Left ventricle myocardium inferior (tissue), 1 donor: ENCODE results near the gene HIP1. TPM values are rescaled to one million over a fixed set of nuclear protein-coding genes. Genes with fewer than 3 reads are reported as not detected.

ENCODE experiments used
- DNase-seq: peaks from one replicate; pipeline ENCODE4 v3.0.0-alpha.2; 2020
- H3K27ac ChIP-seq: fragments of 200-600 bp; replicated peaks from 2 replicates; pipeline ENCODE4 v1.8.0; 2021
- H3K27me3 ChIP-seq: fragments of 200-600 bp; 2 replicates; pipeline ENCODE4 v1.8.0; 2021; ENCODE audit warnings: low read depth
- H3K36me3 ChIP-seq: fragments of 200-600 bp; 2 replicates; pipeline ENCODE4 v1.8.0; 2021
- H3K4me1 ChIP-seq: fragments of 200-600 bp; 2 replicates; pipeline ENCODE4 v1.8.0; 2021
- H3K4me3 ChIP-seq: fragments of 200-600 bp; 2 replicates; pipeline ENCODE4 v1.8.0; 2021; ENCODE audit warnings: mild to moderate bottlenecking, moderate library complexity
- H3K9me3 ChIP-seq: fragments of 200-600 bp; replicated peaks from 2 replicates; pipeline ENCODE4 v1.8.0; 2021
- intact Hi-C: fragments of 100-400 bp; cut with micrococcal nuclease; formaldehyde crosslinking; loops from one replicate; pipeline ENCODE4 v1.11.0; 2022
- total RNA-seq: library from RNA; stranded (reverse); fragmentation: NEBNext Ultra II Directional; extraction: Animal tissue kit (Norgen Biotek cat#: 25700); gene quantifications from one replicate; pipeline ENCODE4 v1.2.1, GENCODE V29; 2021
- TF ChIP-seq, protein P1 (sequence below): fragments of 200-600 bp; IDR thresholded peaks from 2 replicates; pipeline ENCODE4 v1.8.0; 2021; ENCODE audit warnings: antibody characterized with exemption, mild to moderate bottlenecking, borderline replicate concordance
- donor health status: DM: no; HTN: yes; CAD: no; lungs with severe emphysema.

Gene HIP1
- total RNA-seq, 1 donor from 2014 or later: 14.5 TPM

DNA sequence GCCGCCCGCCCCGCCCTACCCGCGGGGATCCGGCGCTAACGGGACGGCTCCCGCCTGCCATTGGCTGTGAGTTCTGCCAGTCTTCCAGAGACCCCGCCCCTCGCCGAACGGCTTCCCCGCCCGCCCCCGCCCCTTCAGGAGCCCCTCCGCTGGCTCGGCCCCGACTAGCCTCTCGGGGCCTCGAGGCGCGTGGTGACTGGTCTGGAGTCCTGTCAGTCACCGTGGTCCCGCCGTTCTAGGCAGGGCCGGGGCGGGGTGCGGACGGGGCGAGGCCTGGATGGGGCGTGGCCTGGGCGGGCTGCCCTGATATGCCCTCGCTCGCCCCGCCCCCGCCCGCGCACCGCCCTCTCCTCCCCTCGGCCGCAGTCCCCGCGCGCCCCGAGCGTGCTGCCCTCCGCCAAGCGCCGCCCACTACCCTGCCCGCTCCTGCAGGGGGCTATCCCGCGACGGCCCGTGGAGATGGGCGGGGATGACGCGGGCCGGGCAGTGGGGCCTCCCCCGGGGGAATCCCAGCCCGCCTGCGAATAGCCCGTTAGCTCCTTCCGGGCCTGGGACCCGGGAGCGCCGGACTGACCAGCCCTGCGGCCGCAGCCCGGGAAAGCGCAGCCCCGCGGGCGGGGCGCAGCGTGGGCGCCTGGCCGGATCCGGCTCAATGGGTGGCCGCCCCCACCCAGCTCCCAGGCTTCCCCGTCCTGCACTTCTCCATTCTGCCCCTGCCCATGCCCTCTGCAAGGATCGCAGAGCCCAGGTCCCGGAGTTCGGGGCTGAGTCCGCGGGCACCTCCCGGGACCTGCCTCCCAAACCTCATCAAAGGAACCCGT lies 444 bp upstream of the HIP1 start:
- DNase-seq: peak; percentile 100
- intact Hi-C loops: no loop called here
- Histone ChIP-seq H3K4me1 (peaks cover 49% of the 10 kb centered on the region), H3K4me3 (peak overlapping the region; percentile 100), H3K27me3 (no peaks in the 10 kb centered on the region), H3K36me3 (no peaks in the 10 kb centered on the region), H3K9me3 (no peaks in the 10 kb centered on the region), H3K27ac (peak overlapping the region; percentile 92)
- TF ChIP-seq, protein P1, sequence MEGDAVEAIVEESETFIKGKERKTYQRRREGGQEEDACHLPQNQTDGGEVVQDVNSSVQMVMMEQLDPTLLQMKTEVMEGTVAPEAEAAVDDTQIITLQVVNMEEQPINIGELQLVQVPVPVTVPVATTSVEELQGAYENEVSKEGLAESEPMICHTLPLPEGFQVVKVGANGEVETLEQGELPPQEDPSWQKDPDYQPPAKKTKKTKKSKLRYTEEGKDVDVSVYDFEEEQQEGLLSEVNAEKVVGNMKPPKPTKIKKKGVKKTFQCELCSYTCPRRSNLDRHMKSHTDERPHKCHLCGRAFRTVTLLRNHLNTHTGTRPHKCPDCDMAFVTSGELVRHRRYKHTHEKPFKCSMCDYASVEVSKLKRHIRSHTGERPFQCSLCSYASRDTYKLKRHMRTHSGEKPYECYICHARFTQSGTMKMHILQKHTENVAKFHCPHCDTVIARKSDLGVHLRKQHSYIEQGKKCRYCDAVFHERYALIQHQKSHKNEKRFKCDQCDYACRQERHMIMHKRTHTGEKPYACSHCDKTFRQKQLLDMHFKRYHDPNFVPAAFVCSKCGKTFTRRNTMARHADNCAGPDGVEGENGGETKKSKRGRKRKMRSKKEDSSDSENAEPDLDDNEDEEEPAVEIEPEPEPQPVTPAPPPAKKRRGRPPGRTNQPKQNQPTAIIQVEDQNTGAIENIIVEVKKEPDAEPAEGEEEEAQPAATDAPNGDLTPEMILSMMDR: peak; percentile 49

DNA sequence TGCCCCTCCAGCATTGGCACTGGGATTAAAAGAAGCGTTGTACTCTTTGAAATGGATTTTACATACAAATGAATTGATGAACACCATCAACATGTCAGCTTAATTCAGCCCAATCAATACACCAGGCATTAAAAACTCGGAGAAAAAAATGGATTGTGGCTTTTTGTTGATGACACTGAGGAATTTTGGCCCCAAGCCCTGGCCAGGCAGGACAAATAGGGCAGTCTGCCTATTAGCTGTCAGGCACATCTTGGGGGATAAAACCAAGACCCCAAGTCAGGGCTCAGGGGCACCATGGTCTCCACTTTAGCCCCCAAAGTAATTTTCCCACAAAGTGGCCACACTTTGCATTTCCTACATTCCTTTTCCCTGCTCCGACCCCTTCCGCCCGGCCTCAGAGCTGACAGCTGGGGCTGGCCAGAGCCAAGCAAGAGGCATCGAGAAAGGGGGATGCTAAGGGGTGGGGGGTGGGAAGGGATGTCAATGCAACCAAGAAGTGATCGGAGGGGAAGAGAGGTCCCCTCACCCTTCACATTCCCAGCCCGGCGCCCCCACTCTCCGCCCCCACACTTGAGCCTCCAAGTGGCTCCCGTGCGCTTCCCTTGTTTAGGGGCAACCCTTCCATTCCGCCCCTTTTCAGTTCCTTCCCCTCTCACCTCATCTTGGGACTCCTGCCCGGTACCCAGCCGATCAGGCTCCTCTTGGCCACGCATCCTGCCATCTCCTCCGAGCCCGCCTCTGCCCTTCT lies 711 bp downstream of the HIP1 start:
- Histone ChIP-seq H3K4me1 (peaks cover 53% of the 10 kb centered on the region), H3K27ac (peak overlapping the region; percentile 92), H3K27me3 (no peaks in the 10 kb centered on the region), H3K9me3 (no peaks in the 10 kb centered on the region), H3K4me3 (peak overlapping the region; percentile 100), H3K36me3 (no peaks in the 10 kb centered on the region)
- intact Hi-C loops: no loop called here
- DNase-seq: no peak
- TF ChIP-seq, protein P1: no peak

DNA sequence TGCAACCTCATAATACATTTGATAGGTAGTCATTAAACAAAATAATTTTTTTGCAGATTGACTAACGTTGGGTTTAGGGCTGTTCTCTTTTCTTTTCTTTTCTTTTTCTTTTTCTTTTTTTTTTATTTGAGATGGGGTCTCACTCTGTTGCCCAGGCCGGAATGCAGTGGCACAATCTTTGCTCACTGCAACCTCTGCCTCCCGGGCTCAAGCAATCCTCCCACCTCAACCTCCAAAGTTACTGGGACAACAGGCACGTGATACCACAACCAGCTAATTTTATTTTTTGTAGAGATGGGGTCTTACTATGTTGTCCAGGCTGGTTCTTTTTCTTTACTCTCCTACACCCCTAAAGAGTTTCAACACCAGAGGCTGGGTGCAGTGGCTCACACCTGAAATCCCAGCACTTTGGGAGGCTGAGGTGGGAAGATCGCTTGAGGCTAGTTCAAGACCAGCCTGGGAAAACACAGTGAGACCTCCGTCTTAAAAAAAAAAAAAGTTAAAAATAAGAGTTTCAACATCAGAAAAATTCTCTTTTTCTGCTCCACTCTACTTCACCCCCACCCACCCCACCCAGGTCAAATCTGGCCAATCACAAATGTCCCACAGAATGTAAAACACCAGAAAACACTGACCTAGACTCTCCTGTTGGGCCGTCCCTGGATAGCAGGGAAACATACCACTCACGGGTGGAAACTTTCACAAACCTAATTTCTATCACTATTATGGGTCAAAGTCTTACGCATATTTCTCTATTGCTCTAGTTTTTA lies 3.0 kb downstream of the HIP1 start:
- intact Hi-C loops: no loop called here
- H3K27ac ChIP-seq: no peak overlapping the region
- no peak overlapping the region for H3K4me3 ChIP-seq
- no peak for DNase-seq
- peaks cover 47% of the 10 kb centered on the region for H3K4me1 ChIP-seq
- H3K36me3 ChIP-seq: no peaks in the 10 kb centered on the region
- TF ChIP-seq, protein P1: no peak
- H3K9me3 ChIP-seq: no peaks in the 10 kb centered on the region
- H3K27me3 ChIP-seq: no peaks in the 10 kb centered on the region

DNA sequence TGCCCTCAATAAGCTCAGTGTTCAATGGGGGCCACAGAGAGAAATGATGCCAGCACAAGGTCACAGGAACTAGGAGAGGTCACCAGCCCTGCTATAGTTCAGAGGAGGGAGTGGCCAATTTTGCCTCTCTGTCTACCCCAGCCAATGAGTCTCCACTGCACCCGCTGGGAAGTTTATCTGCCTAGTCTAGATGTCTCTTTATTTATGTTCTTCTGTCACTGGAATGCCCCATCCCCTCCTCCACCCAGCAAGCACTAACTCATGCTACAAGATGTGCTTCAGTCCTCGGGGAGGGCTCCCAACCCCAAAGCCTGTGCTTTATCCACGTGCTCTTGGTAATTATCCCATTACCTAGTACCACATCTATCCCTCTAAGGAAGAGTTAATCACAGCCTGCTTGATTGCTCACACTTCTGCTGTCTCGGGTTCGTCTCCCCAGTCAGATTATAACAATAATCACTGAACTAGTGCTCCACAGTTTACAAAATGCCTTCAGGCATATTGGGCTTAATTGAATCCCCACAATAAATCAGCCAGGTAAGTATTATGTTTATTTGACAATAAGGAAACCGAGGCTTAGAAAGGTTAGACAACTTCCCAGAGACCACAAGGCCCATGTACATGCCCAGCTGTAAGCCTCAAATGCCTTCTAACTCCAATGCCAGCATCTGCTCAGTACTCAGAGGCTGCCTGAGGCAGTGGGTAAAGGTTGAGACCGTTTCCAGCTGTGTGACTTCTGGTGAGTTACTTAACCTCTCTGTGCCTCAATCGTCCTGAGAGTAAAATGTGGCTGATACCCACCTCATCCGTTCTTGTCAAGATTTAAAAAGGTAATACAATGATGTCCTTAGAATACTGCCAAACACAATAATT lies 3.9 kb downstream of the HIP1 start:
- Histone ChIP-seq H3K4me3 (no peak overlapping the region), H3K4me1 (peaks cover 38% of the 10 kb centered on the region), H3K27ac (no peak overlapping the region), H3K36me3 (no peaks in the 10 kb centered on the region), H3K27me3 (no peaks in the 10 kb centered on the region), H3K9me3 (no peaks in the 10 kb centered on the region)
- intact Hi-C loops: no loop called here
- DNase-seq: no peak
- TF ChIP-seq, protein P1: no peak
